MM.1S (cell line): ENCODE results near the gene SLC44A1.

ENCODE experiments used
- DNase-seq: peaks from one replicate; pipeline ENCODE4 v3.0.0-alpha.2; 2015
- H2AFZ ChIP-seq: fragments of 300-600 bp; sonication (generic); 2 replicates; pipeline ENCODE4 v1.6.0; 2016; ENCODE audit warnings: antibody characterized with exemption, low read length
- H3F3A ChIP-seq: fragments of 300-600 bp; sonication (generic); 2 replicates; pipeline ENCODE4 v1.6.1; 2016; ENCODE audit warnings: mild to moderate bottlenecking, antibody characterized with exemption, low read length, moderate library complexity, mixed read lengths; ENCODE audit not compliant: insufficient read depth
- H3K27ac ChIP-seq: fragments of 300-600 bp; sonication (generic); 2 replicates; pipeline ENCODE4 v1.5.1; 2016; ENCODE audit warnings: mild to moderate bottlenecking, low read length
- H3K27me3 ChIP-seq: fragments of 300-600 bp; sonication (generic); replicated peaks from 2 replicates; pipeline ENCODE4 v1.6.0; 2016; ENCODE audit warnings: low read length; ENCODE audit not compliant: insufficient read depth
- H3K36me3 ChIP-seq: fragments of 300-600 bp; sonication (generic); replicated peaks from 2 replicates; pipeline ENCODE4 v1.6.1; 2016; ENCODE audit warnings: mild to moderate bottlenecking, low read length, mixed read lengths; ENCODE audit not compliant: insufficient read depth
- H3K4me1 ChIP-seq: fragments of 300-600 bp; sonication (generic); 2 replicates; pipeline ENCODE4 v1.6.1; 2016; ENCODE audit warnings: low read length, mixed read lengths
- H3K4me2 ChIP-seq: fragments of 300-600 bp; sonication (generic); 2 replicates; pipeline ENCODE4 v1.6.0; 2016; ENCODE audit warnings: low read depth, low read length
- H3K4me3 ChIP-seq: fragments of 300-600 bp; sonication (generic); 2 replicates; pipeline ENCODE4 v1.5.1; 2016; ENCODE audit warnings: low read length, mixed read lengths
- H3K79me2 ChIP-seq: fragments of 300-600 bp; sonication (generic); 2 replicates; pipeline ENCODE4 v1.6.1; 2016; ENCODE audit warnings: mixed run types, low read length, mixed read lengths
- H3K9ac ChIP-seq: fragments of 300-600 bp; sonication (generic); 2 replicates; pipeline ENCODE4 v1.6.1; 2016; ENCODE audit warnings: low read length, mixed read lengths
- H3K9me2 ChIP-seq: fragments of 300-600 bp; sonication (generic); replicated peaks from 2 replicates; pipeline ENCODE4 v1.6.1; 2016; ENCODE audit warnings: mild to moderate bottlenecking, low read length, mixed read lengths; ENCODE audit not compliant: insufficient read depth
- H3K9me3 ChIP-seq: fragments of 300-600 bp; sonication (generic); replicated peaks from 2 replicates; pipeline ENCODE4 v1.6.1; 2016; ENCODE audit warnings: mild to moderate bottlenecking, low read length, mixed read lengths; ENCODE audit not compliant: insufficient read depth
- H4K20me1 ChIP-seq: fragments of 300-600 bp; sonication (generic); 2 replicates; pipeline ENCODE4 v1.6.1; 2016; ENCODE audit warnings: mild to moderate bottlenecking, low read length, moderate library complexity, mixed read lengths; ENCODE audit not compliant: insufficient read depth
- CTCF ChIP-seq: fragments of 300-600 bp; sonication (generic); IDR thresholded peaks from 2 replicates; pipeline ENCODE4 v1.5.1; 2016; ENCODE audit warnings: antibody characterized with exemption, low read length, mixed read lengths
- EZH2 ChIP-seq: fragments of 300-600 bp; sonication (generic); optimal IDR thresholded peaks from 2 replicates; pipeline ENCODE3; 2017; ENCODE audit warnings: low read depth, mild to moderate bottlenecking, antibody characterized with exemption, low read length, mixed read lengths
- EZH2phosphoT487 ChIP-seq: fragments of 300-600 bp; sonication (generic); IDR thresholded peaks from 2 replicates; pipeline ENCODE4 v1.6.1; 2018; ENCODE audit warnings: antibody characterized with exemption, low read length

SLC44A1 gene

GRCh38 chr9:105198865-105199264, 45.6 kb upstream of the SLC44A1 start:
- Histone ChIP-seq H3K9me3 (no peaks in the 10 kb centered on the region), H4K20me1 (no peaks in the 10 kb centered on the region), H3K27ac (no peak overlapping the region), H3K36me3 (no peaks in the 10 kb centered on the region), H3K4me2 (no peak overlapping the region), H3K4me1 (no peaks in the 10 kb centered on the region), H3K79me2 (no peaks in the 10 kb centered on the region), H3K27me3 (no peaks in the 10 kb centered on the region), H3K4me3 (no peak overlapping the region), H3K9me2 (no peaks in the 10 kb centered on the region), H3K9ac (no peak overlapping the region), H3F3A (no peaks in the 10 kb centered on the region), H2AFZ (no peak overlapping the region)
- no peak for DNase-seq
- TF ChIP-seq EZH2phosphoT487: no peak
- TF ChIP-seq EZH2: no peak
- no peak for TF ChIP-seq CTCF

DNA sequence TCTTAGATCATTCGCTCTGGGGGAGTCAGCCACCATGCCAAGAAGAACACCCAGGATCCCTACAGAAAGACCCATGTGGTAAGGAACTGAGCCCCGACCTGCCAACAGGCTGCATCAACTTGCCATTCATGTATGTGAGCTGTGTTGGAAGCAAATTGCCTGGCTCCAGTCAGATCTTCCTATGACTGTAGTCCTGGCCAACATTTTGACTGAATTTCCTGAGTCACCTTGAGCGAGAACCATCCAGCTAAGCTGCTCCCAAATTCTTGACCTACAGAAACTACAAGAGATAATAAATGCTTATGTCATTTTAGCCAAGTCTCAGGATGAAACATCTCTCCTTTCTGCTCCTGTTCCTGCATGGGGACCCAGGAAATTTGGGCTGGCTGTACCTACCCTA, 40.0 kb upstream of the SLC44A1 start:
- Histone ChIP-seq H3K4me1 (no peaks in the 10 kb centered on the region), H3K36me3 (no peaks in the 10 kb centered on the region), H3K79me2 (no peaks in the 10 kb centered on the region), H4K20me1 (no peaks in the 10 kb centered on the region), H3K27ac (no peak overlapping the region), H3K9me3 (no peaks in the 10 kb centered on the region), H3F3A (no peaks in the 10 kb centered on the region), H3K4me2 (no peak overlapping the region), H3K9me2 (no peaks in the 10 kb centered on the region), H3K9ac (no peak overlapping the region), H2AFZ (no peak overlapping the region), H3K27me3 (no peaks in the 10 kb centered on the region), H3K4me3 (no peak overlapping the region)
- no peak for TF ChIP-seq CTCF
- no peak for TF ChIP-seq EZH2
- TF ChIP-seq EZH2phosphoT487: no peak
- no peak for DNase-seq

DNA sequence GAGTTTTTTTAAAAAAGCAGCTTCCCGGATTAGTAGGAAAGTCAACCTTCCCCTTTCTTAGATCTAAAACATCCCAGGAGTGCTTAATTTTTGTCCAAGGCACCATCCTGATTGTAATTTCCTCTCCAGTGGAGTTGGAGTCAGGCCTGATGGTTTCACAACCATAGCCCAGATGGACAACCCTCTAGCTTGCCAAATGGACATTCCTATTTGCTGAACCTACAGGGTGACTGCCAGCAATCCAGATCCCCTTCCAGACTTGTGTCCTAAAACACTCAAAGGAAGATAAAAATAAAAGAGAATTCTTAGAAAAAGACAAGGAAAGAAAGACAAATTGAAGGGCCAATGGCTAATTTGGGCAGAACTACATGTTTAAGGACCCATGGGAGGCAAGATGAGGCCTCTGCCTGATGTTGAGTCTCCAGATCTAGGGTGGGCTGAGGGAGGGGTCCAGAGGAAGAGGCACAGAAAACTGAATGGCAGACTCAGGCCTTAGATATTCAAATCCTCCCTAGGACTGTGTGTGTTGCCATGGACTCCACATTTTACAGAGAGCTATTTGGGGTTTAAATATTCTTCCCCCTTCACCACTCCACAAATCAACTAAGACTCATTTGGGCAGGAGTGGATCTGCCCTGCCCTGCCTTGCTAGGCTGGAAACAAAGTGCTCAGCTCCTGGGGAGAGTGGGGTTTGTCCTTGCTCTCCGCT, 38.5 kb upstream of the SLC44A1 start:
- no peak for TF ChIP-seq EZH2phosphoT487
- TF ChIP-seq CTCF: no peak
- TF ChIP-seq EZH2: no peak
- Histone ChIP-seq H3K4me1 (no peaks in the 10 kb centered on the region), H3K27me3 (no peaks in the 10 kb centered on the region), H3K36me3 (no peaks in the 10 kb centered on the region), H4K20me1 (no peaks in the 10 kb centered on the region), H3F3A (no peaks in the 10 kb centered on the region), H2AFZ (no peak overlapping the region), H3K9ac (no peak overlapping the region), H3K9me3 (no peaks in the 10 kb centered on the region), H3K79me2 (no peaks in the 10 kb centered on the region), H3K4me3 (no peak overlapping the region), H3K9me2 (no peaks in the 10 kb centered on the region), H3K4me2 (no peak overlapping the region), H3K27ac (no peak overlapping the region)
- DNase-seq: no peak
